GM19240 (cell line): ENCODE measurements around the gene PARN.

Experiments used
- DNase-seq: peaks from one replicate; pipeline ENCODE4 v3.0.0; 2011; ENCODE audit warnings: low spot score; ENCODE audit not compliant: insufficient read length

PARN gene

DNA sequence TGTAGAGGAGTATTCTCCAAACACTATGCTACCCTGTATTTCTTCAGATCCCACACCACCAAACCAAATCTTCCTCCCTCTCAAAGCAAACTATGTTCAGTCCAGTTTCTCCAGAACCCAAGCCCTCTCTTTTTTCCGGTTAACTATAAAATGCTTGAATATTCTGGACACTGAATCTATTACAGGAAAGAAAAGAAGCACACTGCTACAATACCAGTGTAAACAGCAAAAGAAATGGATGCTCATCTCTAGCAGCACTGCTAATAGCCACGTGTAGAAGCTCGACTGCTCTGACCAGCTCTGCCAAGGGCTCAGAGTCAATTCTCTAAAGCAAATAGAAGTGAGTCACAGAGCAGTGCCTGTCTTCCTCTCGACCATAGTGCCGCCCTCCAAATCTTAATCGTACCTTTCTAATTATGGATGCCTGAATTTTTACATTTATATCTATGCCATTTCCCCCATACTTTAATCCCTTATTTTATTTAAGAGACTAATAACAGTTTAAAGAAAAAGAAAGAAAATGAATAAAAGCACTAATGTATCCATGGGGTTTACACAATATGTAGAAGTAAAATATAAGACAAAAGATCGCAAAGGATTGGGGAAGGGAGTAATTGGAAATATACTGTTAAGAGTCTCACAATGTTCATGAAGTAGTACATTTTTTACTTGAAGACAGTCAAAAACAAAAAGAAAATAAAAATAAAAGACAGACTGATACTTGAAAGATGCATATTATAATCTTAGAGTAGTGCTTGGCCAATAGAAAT is 154.5 kb downstream of the PARN start:
- no peak for DNase-seq

- DNase-seq: no peak
Observed at GRCh38 chr16:14473488-14473887, 156.6 kb downstream of the PARN start.

GRCh38 chr16:14472357-14472756 is 157.7 kb downstream of the PARN start:
- no peak for DNase-seq

DNA sequence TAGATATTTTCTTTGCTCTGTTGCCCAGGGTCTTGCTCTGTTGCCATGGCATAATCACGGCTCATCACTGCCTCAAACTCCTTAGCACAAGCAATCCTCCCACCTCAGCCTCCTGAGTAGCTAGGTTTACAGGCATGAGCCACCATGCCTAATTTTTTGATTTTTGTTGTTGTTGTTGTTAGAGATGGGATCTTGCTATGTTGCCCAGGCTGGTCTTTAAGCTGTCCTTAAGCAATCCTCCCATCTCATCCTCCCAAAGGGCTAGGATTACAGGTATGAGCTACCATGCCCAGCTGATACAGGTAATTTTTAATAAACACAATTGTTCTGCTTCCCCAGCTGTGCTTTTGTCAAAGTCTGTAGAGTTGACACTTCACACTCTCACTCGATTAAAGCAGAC is 159.3 kb downstream of the PARN start:
- no peak for DNase-seq

DNA sequence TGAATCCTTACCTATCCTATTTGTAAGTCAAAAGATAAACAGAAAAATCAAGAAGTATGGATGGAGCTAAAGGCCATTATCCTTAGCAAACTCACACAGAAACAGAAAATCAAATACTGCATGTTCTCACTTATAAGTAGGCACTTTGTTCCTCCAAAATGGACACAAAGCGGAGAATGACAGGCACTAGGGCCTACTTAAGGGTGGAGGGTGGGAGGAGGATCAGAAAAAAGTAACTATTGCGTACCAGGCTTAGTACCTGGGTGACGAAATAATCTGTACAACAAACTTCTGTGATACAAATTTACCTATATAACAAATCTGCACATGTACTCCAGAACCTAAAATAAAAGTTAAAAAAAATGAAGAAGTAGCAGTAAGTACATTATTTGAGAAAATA is 164.3 kb downstream of the PARN start:
- DNase-seq: no peak

DNA sequence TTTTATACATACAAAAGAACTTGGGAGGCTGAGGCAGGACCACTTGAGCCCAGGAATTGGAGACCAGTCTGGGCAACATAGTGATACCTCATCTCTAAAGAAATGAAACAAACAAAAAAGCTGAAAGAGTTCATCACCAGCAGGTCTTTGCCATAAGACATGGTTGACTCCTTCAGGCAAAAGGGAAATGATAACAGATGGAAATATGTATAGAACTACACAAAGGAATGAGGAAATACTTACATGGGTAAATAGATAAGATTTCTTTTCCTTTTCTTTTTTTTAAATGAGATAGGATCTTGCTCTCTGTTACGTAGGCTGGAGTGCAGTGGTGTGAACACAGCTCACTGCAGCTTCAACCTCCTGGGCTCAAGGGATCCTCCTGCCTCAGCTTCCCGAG is 165.3 kb downstream of the PARN start:
- no peak for DNase-seq

GRCh38 chr16:14464192-14464591 is 165.9 kb downstream of the PARN start:
- no peak for DNase-seq

DNA sequence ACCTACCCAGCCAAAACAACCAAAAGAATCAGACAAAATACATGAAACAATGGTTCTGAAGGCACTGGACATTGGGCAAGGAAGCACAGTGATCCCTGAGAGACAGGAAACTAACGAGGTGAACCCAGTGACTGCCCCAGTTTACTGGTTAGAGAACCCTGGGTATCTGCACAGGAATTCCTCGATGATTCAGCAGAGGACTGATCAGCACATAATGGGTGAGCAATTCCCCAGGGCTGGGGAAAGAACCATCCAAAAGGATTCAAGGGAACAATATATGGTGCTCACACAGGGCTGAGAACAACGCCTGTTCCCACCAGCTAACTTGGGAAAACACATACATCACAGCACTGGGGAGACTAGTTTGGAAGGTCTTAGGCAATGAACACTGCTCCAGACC is 167.2 kb downstream of the PARN start:
- DNase-seq: no peak

DNA sequence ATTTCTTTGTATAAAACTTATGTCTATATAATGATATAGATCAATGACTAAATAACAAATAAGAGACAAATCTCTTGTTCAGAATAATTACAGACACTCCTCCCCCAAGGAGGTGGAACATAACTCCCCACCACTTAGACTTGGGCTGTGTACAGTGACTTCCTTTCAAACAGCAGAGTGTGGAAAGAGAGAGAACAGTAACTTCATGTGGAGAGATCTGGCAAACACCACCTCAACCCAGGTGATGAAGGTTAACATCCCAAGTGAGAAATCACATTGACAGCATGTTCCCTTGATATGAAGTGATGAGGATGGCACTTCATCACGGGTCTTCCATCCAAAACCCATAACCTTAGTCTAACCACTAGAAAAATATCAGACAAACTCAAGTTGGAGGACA is 169.3 kb downstream of the PARN start:
- no peak for DNase-seq

GRCh38 chr16:14458576-14458975 is 171.5 kb downstream of the PARN start:
- DNase-seq: no peak

DNA sequence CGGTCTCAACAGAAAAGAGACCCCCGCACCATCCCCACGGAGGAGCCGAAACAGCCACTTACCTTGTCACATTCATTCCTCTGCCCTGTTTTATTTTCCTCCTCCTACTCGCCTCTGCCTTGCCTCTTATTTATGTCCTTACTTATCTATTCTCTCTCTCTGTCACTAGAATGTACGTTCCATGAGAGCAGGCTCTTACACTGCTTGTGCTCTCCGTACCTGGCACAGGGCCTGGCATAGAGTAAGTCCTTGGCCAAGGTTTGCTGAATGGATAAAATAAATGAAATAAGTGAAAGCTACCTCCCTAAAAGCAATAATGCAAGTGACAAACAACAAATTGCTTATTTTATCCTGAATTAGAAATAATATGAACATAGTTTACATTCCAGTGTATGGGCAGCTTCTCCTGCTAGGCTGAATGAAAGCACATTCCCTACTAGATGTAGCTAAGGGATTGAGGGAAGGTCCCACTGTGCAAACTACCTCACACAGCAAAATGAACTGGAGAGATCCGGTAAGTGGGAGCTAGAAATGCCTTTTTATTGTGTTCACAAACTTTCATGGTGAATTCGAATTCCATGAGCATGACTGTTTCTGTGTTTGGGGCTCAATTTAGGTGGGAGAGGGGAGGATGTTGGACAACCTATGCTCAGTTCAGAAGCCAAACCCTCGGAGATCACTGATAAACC is 173.1 kb downstream of the PARN start:
- DNase-seq: no peak

DNA sequence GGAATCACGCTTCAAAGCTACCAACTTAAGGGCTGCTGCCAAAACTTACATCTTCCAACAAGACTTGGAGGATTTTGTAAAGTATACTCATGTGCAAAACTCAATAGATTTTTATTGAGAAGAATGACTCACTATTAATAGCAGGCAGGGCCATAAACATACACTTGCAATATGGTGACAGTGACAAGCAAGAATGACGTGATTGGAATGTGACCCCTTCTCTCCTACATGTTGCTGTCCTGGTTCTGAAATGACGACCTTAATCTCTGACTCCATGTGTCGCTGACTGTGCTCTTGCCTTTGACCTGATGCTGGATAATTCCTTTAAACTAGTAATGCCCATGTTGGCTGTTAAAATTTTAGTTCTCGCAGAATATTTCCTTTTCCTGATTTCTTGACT is 174.5 kb downstream of the PARN start:
- no peak for DNase-seq

- no peak for DNase-seq
Observed at GRCh38 chr16:14454391-14454790, 175.7 kb downstream of the PARN start.

- DNase-seq: no peak
Observed at GRCh38 chr16:14452066-14452465, 178.0 kb downstream of the PARN start.

DNA sequence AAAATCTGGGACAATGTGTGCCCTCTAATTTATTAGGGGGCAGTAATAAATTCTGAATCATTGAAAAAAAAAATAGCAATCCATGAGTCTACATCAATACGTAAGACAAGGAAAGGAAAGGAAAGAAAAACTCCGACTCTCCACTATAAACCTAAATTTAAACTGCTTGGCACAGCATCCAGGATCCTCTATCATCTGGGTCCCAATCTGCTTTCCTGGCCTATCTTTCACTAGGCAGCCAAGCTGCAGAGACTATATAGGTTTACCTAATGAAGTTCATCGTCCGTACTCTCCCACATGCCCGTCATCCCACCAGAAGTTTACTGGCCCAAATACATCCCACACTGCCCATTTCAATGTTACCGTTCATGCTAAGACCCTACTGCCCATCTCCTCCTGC is 179.2 kb downstream of the PARN start:
- DNase-seq: no peak

DNA sequence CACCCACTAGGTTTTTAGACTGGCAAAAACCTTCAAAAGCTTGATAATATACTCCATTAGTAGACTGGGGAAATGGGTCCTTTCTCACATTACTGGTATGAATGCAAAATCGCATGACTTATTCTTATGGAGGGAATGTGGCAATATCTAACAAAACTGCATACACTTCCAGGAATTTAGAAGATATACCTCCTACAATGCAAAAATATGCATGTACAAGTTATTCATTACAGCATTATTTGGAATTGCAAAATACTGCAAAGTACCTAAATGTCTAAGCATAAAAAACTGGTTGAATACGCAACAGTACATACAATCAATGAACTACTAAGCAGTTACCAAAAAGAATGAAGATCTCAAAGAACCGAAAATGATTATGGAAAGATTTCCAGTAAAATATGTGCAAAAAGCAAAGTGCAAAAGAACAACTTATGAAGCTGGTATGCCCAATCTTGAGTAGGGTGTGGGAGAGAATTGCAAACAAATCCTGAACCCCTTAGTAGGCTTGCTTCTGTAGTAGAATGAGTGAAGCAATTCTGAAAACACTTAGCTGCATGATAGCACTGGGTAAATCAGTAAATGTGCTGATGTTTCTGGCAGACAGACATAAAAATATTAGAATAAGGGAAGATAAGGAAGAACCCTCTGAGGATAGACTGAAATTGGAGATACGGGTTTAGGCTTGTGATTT is 180.1 kb downstream of the PARN start:
- no peak for DNase-seq

DNA sequence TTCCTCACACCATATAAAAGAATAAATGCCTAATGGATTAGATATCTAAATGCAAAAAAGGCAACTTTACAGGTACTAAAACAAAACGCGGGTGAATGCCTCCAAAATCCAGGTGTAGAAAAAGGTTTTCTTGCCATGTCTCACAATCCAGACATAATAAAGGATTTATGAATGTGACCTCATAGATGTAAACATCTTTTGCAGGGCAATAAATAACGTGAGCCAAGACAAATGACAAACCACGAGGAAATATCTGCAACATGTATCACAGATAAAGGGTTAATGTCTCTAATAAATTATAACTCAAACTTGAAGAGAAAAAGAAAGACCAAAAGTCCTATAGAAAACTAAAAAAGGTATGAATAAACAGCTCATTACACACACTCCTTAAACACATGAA is 180.7 kb downstream of the PARN start:
- DNase-seq: no peak

- DNase-seq: no peak
Observed at GRCh38 chr16:14448879-14449278, 181.2 kb downstream of the PARN start.

DNA sequence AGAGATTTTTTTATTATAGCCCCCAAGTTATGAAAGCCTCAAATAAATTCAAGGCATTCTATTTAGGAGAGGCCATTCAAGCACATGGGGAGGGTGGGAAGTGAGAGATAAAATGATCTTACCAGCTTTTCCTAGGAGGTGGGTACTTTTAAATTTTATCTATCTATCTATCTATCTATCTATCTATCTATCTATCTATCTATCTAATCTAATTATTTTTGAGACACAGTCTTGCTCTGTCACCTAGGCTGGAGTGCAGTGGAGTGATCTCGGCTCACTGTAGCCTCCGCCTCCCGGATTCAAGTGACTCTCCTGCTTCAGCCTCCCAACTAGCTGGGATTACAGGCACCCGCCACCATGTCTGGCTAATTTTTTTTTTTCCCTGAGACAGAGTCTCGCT is 182.3 kb downstream of the PARN start:
- DNase-seq: no peak

DNA sequence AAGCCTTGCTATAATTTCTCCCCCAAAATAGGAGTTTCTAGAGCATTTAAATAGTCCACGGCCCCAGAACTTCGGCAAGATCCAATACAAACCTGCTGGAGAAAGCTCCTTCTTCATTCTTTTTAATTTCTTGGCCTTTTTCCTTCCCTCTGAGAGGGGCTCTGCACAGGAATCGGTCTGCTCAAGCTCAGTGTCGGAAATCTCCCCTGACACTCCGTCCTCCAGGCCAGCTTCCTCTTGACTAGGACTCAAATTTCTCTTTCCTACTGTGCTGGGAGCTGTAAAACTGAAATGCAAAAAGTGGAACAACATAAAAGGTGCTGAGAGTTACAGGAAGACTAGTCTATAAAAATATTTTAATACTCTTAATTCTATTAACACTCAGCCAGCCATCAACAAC is 183.3 kb downstream of the PARN start:
- no peak for DNase-seq

DNA sequence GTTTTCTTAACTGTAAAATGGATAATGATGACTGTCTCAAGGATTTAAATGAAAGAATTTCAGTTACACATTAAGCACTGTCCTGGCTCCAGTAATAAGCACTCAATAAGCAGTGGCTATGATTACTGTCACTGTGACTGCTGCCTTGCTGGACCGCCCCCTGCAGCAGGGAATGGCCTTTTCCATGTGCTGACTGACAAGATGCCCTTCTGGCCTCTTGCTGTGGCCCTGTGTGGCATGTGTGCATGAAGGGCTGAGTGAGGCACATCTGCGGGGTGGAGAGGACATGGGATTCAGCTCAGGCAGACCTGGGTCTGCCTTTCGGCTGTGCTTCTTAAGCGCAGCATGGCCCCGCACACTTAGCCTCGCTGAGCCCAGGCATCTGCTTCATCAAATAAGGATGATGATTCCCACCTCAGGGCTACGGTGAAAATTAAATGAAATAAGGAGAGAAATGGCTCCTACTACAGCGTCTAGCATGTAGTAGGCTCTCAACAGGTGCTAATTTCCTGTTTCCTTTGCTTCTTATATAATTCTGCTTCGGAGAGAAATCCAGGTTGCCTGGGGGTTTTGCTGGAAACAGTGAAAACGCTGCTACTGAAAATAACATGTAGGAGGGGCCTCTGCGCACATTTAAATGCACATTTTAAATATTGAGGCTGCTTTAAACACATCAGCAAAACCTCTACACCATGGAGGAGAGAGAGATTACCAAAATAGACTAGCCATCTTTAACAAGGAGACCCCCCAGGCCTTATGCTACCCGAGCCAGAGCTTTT is 183.9 kb downstream of the PARN start:
- no peak for DNase-seq
